NCI-H128 (cell line): Measurements from ENCODE around the gene GRIK3.
A peak's percentile ranks its signal among the peaks of the same experiment; 100 is the strongest.

Experiments
- DNase-seq: peaks from one replicate; lab custom pipeline; 2025; ENCODE audit not compliant: unreplicated experiment; lab: John Stamatoyannopoulos, UW

The GRIK3 gene

DNA sequence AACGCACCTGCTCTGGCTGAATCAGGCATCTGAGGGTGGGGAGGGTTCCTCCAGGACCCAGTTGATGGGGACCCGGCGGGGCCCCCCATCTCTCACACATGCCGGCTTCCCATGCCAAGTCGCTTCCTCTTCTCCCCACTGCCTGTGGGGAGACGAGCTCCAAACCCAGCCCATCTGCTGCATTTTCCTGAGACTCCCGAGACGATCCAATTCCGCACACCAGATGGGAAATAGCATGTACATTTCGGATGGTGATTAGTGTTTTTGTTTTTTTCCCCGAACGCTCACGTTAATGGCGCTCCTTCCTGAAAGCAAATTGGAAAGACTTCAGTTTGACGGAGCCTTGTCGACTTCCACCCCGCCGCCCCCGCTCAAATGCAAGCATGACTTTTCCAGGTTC lies 13.2 kb upstream of the GRIK3 start:
- no peak for DNase-seq

DNA sequence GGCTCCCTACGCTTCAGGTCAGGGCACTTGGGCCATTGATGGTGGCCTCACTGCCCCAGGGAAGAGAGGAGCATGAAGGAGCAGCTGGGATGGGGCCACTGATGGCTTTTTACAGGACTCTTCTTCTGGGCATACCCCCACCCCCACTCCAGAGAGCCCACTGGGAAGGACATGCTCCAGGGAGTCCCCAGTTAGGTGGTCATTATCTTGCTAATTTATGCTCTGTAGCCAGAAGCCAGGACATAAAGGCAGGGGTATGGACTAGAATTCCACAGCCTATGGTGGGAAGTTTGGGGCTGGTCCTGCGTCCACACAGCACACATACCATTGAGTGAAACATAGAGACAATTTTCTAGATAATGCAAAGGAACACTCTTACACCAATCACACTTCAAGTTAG lies 8.8 kb upstream of the GRIK3 start:
- DNase-seq = no peak

DNA sequence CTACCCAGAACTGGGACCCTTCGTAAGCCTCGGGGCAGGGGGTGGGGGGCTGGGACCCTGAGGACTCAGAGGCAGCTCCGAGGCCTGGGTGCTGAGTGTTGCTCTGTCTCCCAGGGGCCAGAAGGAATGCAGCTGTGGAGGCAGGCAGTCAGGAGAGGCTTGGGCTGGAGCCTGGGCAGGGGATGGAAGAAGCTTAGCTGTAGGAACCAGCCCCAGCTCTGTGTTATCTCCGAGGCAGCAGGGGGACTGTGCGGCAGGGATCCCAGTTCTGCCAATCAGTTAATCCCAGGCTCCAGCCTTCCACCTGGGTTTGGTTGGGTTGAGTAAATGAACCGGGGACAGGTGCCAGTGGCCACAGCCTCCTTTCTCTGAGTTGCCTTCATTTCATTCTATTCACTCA lies 8.2 kb upstream of the GRIK3 start:
- no peak for DNase-seq

DNA sequence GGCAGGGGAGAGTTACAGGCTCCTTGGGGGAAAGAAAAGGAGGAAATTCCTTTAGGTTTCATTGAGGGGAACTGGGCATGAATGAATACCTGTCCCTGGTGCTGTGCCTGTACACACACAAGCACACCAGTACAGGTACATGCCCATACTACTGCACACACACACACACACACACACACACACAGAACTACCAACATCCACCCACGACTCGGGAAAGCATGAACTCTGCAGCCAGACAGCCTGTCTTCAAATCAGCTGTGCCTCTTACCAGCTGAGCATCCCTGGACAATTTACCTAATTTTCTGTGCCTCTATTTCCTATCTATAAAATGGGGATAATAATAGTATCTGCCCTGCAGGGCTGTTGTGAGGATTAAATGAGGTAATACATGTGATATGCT lies 7.2 kb upstream of the GRIK3 start:
- DNase-seq = no peak

DNA sequence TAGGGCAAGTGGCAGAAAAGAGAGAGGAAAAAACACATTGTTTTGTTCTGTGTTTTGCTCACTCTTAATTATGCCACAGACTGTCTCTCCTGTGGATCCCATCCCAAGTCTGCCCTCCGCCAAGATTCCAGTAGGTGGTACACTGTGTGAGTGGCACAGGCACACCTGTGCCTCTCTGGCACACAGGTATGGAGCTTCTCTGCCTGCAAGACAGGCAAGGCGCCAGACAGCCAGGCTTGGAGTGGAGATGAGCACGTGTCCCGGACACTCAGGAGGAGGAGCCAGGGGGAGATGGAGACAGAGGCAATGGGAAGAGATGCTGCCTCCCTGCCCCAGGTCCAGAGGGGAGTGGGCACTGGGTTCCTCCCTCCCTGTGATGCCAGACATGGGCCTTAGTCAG lies 6.5 kb upstream of the GRIK3 start:
- peak; percentile 50 for DNase-seq

DNA sequence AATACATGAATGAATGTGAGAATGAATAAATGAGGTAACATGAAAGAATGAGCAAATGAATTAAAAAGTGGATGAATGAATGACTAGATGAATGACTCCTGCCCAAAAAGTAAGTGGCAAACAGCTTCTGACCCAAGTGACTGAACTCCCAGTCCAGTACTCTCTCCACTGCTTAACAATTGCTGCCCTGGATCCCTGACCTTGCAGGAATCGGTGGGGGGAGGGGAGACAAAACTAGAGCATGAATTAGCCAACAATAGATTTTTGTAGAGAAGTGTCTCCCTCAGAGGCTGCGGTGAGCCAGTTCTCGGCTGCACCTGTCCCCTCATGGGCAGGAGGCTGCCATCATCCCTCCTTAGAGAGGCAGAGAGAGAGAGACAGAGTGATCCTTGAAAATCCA lies 5.9 kb upstream of the GRIK3 start:
- no peak for DNase-seq

DNA sequence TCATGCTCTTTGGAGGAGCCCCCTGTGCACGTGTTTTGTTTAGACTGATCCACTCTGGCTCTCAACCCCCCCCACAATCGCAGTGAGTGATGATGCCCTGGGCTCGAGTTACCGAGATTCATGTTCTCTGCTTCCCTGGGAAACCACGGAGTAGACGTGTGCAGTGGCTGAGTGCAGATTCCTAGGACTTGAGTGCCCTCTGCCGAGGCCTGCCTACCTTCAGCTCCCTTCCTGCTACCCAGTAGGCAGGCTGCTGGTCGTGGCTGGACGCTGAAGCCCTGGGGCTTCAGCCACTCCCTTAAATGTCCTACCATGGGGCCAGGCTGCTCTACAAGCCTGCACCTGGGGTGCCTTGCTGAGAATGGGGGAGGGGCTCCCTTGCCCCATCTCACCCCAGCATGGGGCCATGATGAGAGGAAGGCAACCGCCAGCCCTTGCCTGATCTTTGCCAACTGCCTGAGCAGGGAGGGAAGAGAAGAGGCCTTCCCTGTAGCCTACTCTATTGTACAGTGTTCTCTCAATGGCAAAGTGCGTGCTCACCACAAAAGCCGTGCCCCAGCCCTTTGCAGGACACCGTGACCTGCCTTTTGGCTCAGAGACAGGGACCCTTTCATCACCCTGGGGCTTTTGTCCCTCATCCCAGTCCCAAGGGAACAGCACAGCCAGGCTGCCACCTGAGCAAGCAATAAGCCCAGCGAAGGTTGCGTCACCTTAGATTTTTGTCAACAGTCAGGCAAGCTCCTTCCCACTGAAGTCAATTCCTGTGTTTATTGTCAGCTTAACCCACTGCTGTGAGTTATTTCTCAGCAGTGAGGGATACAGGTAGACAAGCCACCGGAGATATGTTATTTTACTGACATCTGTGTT lies 4.1 kb upstream of the GRIK3 start:
- DNase-seq = peak; percentile 89

DNA sequence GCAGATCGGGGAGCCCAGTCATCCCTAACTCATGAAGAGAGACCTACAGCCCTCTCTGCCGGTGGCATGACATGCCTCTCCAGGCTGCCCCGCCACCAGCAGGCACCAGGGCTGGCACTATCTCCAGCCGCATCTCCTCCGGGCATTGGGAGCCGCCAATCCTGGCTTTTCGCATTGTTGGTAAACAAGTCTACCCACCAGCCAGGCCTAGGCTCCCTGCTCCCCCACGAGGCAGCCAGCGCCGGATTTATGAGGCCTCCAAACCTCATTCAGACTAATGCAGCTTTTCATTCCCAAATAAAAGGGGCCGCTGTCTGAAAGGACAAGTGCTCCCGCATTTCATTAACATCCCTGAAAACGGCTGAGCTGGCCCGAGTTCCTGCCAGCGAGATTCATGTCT lies 3.4 kb upstream of the GRIK3 start:
- DNase-seq = peak; percentile 63

DNA sequence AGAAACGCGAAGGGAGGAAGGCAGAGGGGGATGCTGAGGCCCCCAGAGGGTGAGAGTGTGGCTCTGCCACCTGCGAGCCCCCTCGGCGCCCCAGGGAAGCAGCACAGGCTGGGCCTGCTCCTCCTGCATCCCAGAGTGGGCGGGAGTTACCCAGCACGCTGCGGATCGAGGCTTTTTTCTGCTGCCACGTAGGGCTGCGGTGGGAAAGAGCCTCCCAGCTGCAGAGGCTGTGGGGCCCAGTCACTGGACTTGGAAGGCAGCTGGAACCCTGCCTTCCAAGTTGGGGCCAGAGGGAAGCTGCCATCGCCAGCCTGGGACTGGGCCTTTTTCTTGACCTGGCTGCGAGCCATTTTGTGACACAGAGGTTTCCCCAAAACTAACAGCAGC lies 2.3 kb upstream of the GRIK3 start:
- DNase-seq = no peak

DNA sequence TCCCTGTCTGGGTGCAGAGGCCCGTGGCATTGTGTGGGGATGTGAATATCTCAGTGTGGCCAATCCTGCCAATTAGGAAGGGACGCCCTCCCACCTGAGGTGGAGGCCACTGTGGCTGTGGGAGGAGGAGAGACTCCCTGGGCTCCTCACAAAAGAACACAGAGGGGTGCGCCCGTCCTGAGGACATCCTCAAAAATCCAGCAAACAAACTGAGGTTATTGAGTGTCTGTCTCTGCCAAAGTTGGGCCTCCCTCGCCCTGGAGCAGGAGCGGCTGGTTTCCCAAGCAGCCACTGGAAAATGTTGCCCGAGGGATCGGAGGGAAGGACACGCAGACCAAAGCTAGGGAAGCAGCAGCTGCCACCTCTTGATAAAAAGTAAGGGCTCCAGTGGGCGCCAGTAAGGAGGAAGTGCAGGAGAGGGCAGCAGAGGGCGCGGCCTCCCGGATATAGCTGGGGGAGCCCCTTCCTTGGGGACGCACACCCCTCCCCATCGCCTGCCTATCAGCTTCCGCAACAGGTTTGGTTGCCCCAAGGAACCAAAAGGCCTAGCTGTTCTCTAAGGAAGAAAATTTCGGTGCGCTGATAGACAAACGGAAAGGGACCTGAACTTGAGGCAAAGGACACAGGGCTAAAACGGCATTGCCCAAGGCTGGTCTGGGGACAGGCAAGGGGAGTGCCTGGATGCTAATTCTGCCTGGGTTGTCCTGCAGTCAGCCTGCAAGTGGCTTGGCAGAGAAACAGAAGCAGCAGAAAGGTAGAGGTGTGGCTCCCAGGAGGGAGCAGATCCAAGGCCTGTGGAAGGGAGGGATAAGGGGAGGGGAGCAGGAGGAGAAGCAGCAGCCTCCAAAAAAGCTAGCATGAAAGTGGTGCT lies 1.7 kb upstream of the GRIK3 start:
- peak; percentile 38 for DNase-seq

DNA sequence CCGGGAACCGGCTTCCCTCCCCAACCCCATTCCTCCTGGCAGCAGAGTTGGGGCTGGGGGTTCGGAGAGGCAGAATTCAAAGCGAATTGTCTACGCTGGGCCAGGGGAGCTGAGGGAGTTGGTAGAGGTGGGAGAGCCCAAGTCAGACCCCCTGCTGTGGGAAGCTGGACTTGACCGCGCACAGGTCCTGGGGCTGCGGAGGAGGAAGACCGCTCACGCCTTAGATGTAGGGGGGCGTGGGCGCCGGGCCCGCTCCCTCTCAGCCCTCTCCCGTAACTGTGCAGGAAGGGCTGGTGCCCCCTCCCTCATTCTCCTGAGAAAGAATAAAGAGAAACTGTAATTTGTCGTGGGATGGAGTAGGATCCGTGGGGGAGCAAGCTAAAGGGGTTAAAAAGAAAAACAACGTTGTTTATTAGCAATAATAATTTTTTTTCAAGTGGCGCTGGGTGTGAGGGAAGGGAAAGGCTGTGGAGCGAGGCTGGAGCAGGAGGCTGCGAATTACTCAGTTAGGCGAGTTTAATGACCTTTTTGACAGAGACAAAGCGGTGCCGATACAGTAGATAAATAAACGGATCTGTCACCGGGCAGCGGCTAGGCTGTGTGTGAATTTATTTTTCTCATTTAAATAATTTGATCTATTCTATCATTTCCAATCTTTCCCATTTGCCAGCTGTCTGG lies 838 bp upstream of the GRIK3 start:
- no peak for DNase-seq

DNA sequence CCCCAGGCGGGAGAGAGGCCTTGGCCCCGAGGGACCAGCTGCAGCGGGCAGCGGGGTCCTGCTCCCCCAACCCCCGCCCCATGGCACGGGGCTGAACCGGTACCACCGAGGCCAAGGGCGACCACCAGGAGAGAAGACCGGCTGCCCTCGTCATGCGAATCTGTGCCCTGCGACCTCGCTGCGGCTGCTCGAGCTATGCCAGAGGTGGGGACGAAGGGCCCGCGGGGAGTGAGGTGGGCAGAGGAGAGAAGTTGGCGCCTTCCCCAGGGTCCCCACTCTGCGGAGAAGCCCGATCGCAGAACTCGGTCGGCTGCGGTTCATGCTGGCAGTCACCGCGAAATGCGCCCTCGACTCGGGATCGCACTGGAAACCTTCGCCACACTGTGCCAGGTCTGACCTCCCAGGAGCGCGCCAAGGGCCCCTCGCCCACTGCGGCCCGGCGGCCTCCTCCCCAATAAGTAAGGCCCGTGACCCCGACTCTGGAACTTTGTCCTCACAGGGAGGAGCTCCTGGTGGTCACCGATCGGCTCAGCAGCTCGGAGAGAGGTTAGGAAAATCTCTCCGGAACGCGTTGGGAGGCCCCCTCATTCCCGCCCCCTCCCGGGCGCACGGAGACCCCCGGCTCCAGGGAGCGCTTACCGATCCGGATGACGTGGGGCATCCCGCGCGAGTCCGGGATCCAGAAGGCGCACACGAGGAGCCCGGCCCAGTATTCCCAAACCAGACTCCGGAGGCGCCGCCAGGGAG lies 787 bp downstream of the GRIK3 start:
- DNase-seq = no peak

DNA sequence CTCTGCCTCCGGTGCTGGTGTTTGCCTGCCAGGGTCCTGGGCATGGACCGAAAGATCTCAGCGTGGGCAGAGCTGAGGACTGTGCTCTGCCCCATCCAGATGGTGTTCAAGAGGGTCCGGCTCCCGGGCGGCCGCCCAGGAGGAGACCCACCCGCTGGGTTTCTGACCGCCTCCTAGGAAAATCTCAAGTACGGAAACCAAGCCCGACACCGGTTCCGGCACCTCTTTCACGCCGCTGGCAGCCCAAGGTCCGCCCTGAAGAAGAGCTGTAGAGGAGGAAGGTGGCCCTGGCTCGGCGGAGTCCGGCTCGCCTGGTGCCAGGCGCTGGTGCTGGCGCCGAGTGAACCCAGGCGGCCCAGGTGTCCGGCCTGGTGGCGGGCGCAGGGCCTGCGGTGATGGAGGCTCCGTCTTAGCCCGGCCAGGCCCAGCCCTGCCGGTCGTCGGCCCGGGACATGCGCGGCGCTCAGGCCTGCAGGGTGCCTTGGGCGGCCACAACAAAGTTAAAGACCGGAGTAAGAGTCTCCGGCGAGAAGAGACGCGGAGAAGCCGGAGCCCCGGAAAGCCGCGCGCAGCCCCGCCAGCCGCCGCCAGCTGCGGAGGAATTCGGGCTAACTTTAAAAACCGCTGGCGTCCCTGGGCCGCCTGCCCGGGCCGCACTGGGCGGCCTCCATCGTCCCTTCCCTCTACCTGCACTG lies 1.5 kb downstream of the GRIK3 start:
- DNase-seq = no peak

DNA sequence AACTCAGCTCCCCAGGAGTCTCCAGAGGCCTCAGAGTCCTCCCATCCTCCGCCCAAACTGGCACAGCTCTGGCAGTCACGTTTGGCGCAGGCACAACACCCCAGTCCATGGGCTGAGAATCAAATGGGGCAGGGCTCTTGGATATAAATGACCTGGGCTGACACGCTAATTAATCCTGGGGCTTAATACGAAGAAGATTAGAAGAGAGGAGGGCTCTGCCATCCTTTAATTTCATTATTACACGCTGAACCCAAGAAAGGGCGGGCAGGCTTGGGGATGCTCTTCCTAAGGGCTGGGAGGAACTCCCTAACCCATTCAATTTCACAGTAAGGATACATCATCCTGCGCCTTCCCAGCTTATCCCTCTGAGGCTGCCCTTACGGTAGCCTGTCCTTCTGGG lies 2.4 kb downstream of the GRIK3 start:
- no peak for DNase-seq

DNA sequence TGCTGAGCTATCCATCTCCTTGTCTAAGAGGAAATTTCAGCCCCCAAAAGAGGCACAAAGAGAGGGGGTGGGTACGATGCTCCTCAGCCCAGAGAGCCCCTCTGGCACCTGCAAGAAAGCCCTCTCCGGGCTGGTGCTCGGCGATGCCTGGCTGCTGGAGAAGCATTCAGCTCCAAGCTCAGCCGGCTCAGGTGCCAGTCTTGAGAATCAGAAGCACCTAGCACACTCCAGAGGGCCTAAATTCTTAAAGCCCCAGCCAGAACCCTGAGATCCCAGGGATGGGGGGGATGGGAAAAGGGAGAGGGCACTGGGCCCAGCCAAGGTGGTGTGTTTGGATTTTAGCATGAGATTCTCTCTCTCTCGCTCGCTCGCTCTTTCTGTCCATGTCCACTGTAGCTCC lies 2.9 kb downstream of the GRIK3 start:
- DNase-seq = no peak

DNA sequence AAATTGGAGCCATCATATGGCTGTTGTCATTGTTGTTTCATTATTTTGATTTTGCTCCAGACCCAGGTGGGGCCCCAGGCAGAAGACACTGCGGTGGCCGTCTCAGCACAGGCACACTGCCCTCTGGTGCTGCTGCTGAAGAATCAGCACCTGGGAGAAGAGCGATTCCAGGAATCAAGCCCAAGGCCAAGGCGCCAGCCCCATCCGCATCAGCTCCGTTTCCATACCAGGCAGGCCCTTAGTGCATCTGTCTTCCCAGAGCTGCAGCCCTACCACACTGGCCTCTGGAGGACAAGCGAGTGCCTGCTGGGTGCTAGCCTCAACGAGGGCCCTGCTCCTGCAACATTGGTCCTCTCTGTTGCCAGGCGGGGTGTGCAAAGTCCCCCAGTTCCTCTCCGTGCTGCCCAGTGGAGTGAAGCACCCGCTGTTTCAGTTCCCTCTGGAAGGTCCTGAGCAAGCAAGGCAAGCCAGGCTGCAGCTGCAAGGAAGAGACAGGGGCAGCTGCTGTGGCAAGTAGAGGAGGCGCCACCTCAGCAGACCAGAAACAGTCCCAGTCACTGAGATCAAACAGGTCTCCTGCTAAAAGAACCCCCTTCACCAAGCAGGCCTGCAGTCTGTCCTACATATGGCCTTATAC lies 5.2 kb downstream of the GRIK3 start:
- no peak for DNase-seq

DNA sequence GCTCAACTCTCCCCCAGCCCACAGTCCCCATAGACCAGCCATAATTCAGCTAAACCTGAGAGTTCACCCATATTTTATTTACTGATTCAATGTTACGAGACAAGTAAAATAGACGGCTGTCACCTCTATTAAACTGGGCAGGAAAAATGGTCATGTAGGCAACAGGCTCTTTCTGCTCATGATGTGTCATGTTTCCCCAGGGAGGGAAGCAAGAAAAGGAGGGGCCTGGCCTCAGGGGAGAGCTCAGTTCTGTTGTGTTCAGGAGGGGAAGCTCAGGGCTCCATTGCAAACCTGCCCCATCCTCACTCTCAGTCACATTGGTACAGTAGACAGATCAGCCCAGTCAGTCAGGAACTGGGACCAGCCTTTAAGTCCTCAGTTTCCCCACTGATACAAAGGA lies 12.8 kb downstream of the GRIK3 start:
- no peak for DNase-seq

DNA sequence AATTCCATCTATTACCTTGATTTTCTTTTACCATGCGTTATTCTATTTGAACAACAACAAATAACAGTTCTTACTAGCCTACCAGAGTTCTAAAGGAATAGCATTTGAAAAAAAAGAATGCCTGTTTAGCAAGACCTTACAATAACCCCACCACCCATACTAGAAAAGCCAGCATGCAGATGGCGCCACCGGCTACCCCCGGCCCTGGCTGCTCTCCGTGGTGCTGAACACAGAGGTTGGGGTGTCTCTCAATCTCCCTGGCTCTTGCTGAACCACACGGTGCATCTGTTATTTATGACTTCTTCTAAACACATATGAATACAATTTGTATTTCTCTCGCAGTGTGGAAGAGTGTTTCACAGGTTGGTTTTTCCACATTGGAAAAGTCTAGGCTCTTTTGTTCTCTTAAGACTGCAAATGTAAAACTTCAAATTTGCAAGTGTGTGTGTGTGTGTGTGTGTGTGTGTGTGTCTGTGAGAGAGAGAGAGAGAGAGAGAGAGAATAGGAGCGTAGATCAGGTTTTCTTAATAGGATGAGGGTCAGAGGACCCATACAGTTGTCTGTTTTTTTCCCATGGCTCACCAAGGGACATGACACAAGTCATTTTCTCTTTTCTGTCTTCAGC lies 13.6 kb downstream of the GRIK3 start:
- no peak for DNase-seq

DNA sequence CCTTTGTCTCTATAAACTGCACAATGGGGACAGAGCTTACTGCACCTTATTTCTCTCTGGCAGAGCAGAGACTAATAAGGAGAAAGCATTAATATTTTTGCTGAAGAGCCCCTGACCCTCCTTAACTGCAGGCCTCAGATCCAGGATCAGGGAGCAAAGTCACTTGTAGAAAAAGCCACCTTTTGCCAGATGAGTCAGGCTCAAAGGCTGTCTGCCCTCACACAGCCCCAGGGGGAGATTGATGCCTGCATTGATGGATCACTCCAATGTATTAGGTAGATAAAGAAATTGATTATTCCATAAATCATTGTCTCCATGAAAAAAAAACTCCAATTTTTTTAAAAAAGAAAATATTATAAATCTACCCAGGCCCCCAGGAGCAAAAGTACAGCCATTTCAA lies 15.8 kb downstream of the GRIK3 start:
- DNase-seq = no peak

DNA sequence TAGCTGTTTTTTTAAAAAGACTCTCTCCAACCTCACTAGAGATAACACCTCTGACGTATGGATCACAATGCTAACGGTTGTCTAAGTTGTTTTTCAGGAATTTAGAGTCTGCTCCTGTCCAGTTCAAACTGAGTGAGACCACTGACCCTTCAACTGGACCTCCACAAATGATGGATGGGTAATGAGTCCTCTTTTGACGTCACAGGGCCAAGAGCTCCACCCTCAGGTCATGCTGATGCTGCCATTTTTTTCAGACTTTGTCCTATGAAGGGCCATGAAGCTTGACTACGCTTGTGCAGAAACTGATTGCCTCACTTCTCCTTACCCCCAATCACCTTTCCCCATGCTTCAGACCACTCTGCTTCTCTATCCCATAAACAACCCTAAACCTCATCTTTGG lies 16.6 kb downstream of the GRIK3 start:
- DNase-seq = no peak
